Measurements from ENCODE around the gene TBC1D5.
"Not testable (repeated sequence)": the region's sequence is repeated elsewhere in the genome, so short reads cannot be mapped to it uniquely, and the experiment has no call there.

TBC1D5 gene

DNA sequence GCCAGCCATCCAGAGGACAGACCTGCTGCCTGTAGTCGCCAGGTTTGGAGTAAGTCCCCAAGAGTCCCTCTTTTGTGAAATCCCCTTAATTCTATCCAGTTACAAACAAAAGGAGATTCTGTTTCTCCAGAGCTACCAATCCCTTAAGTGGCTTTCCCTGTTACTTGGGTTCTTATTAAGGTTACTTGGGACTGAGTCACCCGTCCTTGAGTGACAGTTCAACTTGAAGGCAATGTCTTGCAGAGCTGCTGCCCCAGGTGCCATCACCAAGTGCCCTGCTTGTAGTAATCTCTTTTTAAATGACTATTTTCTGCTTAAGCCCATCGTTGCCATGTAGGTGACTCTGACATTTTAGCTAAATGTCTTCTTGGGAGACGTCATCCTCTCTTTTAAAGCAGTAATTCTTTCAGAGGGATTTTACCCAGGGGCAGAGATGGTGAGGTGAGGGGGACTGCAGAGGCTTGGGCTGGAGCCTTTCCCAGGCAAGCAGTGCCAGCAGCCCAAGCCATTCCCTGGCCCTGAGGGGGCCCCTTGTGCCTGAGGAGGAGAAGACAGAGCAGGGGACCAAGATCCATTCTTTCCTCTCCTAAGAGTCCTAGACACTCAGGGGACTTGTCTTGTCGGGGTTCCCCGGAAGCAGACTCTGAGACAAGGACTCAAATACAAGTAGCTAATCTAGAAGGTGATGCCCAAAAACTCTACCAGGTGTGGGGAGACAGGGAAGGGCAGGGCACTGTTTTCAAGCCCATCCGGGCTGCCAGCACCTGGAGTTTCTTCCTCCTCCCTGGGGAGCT, 604.0 kb downstream of the TBC1D5 start:
- DNase-seq (ENCODE audit: low read depth in 2 of 2): no peak

DNA sequence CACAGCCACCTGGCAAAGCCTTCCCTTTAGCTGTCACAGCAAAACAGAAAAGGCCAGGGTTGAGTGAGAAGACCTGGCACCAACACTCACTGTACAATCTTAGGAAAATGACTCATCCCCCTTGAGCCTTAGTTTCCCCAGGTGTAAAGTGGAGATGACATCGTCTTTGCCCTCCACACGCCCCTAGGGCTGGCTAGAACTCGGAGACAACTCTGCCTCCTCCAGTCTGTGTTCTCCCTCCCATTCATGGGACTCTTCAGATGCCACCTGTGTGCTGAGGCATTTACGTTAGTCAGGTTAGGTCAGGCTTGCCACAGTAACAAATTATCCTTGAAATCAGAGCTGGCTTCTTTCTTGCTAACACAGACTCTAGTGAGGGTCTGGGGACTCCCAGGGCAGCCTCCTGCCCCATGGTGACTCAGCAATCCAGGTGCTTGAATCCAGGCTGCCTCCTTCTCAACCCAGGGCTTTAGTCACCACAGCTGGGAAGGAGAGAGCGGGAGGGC, 605.1 kb downstream of the TBC1D5 start:
- no peak for DNase-seq (ENCODE audit: low read depth in 2 of 2)

GRCh38 chr3:17136136-17136721, 606.2 kb downstream of the TBC1D5 start:
- no peak for DNase-seq (ENCODE audit: low read depth in 2 of 2)

GRCh38 chr3:17135696-17136095, 606.7 kb downstream of the TBC1D5 start:
- no peak for DNase-seq (ENCODE audit: low read depth in 2 of 2)

- no peak for DNase-seq (ENCODE audit: low read depth in 2 of 2)
Observed at GRCh38 chr3:17133632-17134545, 608.5 kb downstream of the TBC1D5 start.

DNA sequence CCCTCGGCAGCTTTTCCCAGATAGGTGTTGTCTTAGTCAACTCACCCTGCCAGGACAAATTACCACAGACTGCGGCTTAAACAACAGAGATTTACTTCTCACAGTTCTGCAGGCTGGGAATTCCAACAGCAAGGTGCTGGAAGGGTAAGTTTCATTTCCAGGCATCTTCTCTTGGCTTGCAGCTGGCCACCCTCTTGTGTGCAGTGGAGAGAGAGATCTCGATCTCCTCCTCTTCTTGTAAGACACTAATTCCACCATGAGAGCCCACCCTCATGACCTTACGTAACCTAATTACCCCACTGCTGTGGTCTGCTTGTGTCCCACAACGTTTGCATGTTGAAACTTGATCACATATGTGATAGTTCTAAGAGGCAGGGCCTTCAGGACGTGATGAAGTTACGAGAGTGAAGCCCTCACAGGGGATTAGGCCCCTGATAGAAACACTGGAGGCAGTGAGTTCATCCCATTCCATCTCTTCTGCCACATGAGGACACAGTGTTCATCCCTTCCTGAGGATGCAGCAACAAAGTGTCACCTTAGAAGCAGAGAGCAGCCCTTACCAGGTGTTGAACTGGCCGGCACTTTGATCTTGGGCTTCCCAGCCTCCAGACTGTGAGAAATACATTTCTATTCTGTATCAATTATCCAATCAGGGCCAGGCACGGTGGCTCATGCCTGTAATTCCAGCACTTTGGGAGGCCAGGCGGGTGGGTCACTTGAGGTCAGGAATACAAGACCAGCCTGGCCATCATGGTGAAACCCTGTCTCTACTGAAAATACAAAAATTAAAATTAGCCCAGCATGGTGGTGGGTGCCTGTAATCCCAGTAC, 609.9 kb downstream of the TBC1D5 start:
- no peak for DNase-seq (ENCODE audit: low read depth in 2 of 2)

DNA sequence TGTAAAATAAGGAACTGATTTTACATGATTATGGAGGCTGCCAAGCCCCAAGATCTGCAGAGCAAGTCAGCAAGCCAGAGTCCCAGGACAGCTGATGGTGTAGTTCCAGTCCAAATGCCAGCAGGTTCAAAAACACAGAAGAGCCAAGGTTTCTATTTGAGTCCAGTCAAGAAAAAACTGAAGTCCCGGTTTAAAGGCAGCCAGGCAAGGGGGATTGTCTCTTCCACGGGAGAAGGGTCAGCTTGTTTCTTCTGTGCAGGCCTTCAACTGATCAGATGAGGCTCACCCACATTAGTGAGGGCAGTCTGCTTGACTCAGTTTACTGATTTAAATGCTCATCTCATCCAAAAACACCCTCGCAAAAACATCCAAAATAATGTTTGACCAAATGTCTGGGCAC, 611.5 kb downstream of the TBC1D5 start:
- DNase-seq (ENCODE audit: low read depth in 2 of 2): no peak

DNA sequence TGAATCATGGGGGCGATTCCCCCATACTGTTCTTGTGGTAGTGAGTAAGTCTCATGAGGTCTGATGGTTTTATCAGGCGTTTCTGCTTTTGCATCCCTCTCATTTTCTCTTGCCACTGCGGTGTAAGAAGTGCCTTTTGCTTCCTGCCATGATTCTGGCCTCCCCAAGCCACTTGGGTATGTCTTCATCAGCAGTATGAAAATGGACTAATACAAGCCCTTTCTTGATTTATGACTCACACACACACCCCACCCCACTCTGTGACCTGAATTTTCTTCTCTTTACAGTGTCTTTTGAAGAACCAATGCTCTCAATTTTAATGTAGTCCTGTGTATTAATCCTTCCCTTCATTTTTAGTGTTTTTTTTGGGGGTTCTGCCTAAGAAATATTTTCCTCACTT, 612.9 kb downstream of the TBC1D5 start:
- no peak for DNase-seq (ENCODE audit: low read depth in 2 of 2)

DNA sequence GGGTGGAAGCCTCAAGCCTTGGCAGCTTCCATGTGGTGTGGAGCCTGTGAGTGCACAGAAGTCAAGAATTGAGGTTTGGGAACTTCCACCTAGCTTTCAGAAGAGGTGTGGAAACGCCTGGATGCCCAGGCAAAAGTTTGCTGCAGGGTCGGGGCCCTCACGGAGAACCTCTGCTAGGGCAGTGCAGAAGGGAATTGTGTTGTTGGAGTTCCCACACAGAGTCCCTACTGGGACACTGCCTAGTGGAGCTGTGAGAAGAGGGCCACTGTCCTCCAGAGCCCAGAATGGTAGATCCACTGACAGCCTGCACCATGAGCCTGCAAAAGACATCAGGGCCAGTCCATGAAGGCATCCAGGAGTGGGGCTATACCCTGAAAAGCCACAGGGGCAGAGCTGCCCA, 613.8 kb downstream of the TBC1D5 start:
- DNase-seq (ENCODE audit: low read depth in 2 of 2): not testable (repeated sequence)

DNA sequence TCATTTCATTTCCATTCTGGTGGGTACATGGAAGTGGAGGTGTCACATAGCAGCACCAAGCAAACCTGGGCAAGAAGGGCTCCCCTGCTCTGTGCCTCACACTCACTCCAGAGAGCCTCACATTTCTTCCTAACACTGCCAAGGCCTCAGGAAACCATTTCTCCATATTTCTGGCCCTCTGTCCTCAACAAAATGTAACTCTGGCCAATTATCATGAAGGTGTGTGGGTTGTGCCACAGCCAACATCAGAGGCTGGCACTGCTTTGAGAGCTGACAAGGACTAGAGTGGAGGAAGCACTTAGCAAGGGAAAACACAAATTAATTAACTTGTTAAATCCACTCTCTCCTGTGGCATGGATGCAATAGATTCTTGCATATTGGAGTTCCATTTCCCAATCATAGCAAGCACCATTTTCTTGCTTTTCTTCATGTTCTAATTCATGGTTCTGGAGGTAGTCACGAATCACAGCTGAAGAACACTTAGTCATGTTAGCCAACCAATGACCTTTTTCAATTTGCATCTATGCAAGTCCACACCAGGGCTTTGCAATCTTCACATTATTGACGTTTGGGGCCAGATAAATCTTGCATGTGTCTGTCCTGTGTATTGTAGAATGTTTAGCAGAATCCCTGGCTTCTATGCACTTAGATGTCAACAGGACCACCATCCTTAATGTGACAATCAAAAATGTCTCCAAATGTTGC, 616.5 kb downstream of the TBC1D5 start:
- no peak for DNase-seq (ENCODE audit: low read depth in 2 of 2)

GRCh38 chr3:17122758-17123157, 619.7 kb downstream of the TBC1D5 start:
- no peak for DNase-seq (ENCODE audit: low read depth in 2 of 2)

- DNase-seq (ENCODE audit: low read depth in 2 of 2): no peak
Observed at GRCh38 chr3:17121336-17121735, 621.1 kb downstream of the TBC1D5 start.

DNA sequence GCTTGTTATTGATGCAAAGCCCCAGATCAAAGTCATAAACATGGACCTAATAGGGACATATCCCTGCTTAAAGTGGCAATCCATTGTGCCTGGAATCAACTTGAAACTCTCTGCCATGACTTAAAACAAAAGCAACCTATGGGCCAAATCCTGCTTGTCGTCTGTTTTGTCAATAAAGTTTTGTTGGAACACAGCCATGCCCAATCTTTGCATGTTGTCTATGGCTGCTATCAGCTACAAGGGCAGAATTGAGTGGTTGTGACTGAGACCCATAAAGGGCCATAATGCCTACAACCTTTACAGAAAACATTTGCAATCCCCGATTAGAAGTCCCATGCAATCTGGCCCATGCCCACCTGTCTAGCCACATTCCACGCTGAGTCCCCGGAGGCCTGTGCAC, 622.3 kb downstream of the TBC1D5 start:
- no peak for DNase-seq (ENCODE audit: low read depth in 2 of 2)

DNA sequence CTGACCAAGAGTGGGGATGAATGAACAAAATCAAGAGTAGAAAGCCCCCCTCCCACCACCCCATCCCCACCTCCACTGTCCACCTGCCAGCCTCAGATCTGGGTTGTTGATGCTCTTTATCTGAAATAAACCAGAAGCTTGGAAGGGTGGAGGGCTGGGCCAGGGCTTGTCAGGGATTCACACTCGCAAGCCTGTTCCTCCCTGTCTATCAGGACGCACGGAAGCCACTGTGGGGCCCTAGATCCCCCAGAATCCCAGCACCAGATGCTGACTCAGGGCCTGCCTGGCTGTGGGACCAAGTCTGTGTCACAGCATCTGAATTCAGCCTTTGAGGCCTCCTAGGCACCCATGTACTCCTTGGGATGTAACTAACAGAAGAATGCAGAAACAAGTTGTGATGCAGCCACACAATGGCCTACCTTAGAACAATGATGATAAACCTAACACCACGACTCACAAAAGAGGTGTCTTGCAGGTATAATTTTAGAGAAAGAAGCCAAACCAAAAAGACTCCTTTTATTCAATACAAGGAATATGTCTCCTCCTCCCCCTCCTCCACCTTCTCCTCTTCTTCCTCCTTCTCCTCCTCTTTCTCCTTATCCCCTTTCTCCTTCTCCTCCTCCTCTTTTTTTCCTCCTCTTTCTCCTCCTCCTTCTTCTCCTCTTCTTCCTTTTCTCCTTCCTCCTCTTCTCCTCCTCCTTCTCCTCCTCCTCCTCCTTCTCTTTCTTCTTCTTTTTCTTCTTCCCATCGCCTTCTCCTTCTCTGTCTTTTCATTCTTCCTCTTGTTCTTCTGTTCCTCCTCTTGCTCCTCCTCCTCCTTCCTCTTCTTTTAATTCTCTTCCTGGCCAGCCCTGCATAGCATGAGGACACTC, 623.0 kb downstream of the TBC1D5 start:
- no peak for DNase-seq (ENCODE audit: low read depth in 2 of 2)

DNA sequence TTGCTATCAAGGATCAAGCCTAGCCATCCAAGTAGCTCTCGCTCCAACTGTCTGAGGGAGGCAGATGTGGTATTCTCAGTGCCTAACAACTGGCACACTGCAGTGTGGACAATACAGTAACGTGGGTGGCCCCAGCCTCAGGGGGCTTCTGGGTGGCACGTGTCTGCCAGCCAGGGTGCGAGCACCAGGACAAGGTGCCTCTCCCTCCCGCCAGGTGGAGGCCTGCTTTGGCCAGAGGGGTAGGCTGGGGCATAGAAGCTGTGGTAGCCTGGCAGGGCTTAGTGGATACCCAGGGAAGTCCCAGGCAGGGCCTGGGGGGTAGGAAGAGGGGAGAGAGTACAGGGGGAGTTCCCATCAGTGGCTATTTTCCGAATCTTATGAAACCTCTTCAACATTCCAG, 623.7 kb downstream of the TBC1D5 start:
- no peak for DNase-seq (ENCODE audit: low read depth in 2 of 2)

DNA sequence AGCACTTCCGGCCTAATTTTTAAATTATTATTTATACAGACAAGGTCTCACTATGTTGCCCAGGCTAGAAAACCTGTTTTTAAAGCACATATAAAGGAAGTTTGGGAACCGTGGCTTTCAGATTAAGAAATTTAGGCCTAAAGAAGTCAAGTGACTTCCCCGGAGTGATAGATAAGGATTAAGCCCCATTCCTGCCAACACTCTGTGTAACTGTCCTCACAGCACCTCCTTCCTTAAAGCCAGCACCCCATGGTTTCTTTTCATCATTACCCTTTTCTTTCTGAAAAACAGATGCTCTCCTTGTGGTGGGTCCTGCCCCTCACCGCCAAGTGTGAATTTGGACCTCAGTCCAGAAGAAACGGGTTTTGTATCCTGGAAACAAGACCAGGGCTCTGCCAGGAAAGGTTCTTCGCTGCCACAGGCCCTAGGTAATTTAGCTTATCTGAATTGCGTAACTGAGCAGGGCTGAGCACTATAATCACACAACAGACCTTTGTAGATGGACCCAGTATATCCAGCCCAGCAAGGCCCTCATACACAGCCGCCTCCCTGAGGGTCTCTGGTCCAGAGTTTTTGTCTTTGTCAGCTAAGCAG, 626.3 kb downstream of the TBC1D5 start:
- DNase-seq (ENCODE audit: low read depth in 2 of 2): no peak

- no peak for DNase-seq (ENCODE audit: low read depth in 2 of 2)
Observed at GRCh38 chr3:17115186-17115585, 627.2 kb downstream of the TBC1D5 start.

- no peak for DNase-seq (ENCODE audit: low read depth in 2 of 2)
Observed at GRCh38 chr3:17111586-17111985, 630.8 kb downstream of the TBC1D5 start.

DNA sequence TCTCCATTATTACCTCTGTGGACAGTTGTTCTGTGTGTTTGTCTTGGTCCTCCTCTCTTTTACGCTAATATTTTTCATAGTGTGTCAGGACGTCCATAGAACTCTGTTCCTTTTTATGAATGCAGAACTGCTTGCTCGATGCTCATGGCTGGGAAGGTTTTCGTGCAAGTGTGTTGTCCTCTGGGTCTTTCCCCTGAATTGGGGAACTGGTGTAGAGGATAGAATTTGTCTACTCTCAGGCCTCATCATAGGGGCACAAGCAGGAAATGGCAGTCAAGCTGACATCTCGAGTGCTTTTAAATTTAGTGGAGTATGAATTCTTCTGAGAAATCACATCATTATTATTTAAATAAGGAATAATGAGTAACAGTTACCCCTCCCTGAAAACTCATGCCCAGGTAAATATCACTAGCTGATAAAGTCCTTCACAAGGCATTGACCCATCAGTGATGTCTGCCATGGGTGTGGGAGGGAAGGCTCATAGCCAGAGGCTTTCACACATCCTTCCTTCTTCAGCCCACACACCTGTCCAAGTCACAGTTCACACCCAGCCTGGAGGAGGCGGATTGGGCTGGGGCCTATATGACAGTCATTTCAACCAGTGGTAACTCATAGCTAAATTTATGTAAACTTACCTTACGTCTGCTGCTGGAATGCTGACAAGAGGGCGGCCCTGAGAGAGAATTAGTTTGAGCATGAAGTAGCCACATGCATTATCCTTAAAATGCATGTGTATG, 631.6 kb downstream of the TBC1D5 start:
- DNase-seq (ENCODE audit: low read depth in 2 of 2): no peak

All from activated CD4-positive, alpha-beta T cell treated with anti-CD3 and anti-CD28 coated beads for 24 hours (primary cell).